Dendritic cell treated with granulocyte-macrophage colony-stimulating factor and Interleukin-4, amounts not matched to agents 40 ng/mL and 50 ng/mL, for 4 days (primary cell): ENCODE data around the gene CYP26B1.

Experiments used
- H3K27ac Mint-ChIP-seq: one replicate; pipeline ENCODE4 v1.8.0; 2022; ENCODE audit warnings: mild to moderate bottlenecking, mixed read lengths
- H3K27me3 Mint-ChIP-seq: one replicate; pipeline ENCODE4 v1.8.0; 2022; ENCODE audit warnings: mild to moderate bottlenecking, mixed read lengths
- H3K36me3 Mint-ChIP-seq: one replicate; pipeline ENCODE4 v1.8.0; 2022; ENCODE audit warnings: low read depth, mixed read lengths
- H3K4me1 Mint-ChIP-seq: one replicate; pipeline ENCODE4 v1.8.0; 2022; ENCODE audit warnings: low read depth, mixed read lengths
- H3K4me3 Mint-ChIP-seq: one replicate; pipeline ENCODE4 v1.8.0; 2022; ENCODE audit warnings: mild to moderate bottlenecking, moderate library complexity, mixed read lengths
- H3K9me3 Mint-ChIP-seq: one replicate; pipeline ENCODE4 v1.8.0; 2022; ENCODE audit warnings: mixed read lengths
- intact Hi-C: fragments of 100-400 bp; cut with micrococcal nuclease; formaldehyde crosslinking; loops from one replicate; pipeline ENCODE4 v1.15.0; 2022

CYP26B1 gene

DNA sequence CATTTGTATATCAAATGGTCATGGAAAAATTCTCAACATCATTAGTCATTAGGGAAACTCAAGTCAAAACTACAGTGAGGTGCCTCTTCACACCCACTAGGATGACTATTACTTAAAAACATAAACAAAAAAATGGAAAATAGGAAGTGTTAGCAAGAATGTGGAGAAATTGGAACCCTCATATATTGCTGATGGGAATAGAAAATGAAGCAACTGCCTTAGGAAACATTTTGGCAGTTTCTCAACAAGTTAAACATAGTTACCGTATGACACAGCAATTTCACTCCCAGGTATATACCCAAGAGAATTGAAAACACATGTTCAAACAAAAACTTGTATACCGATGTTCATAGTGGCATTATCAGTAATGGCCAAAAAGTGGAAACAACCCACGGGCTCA is 18.1 kb upstream of the CYP26B1 start:
- Mint-ChIP-seq H3K4me1 (no peaks in the 10 kb centered on the region), H3K4me3 (no peak overlapping the region), H3K27me3 (peaks cover 22% of the 10 kb centered on the region), H3K9me3 (no peaks in the 10 kb centered on the region), H3K36me3 (no peaks in the 10 kb centered on the region), H3K27ac (no peak overlapping the region)
- intact Hi-C loops, result no loop called here

DNA sequence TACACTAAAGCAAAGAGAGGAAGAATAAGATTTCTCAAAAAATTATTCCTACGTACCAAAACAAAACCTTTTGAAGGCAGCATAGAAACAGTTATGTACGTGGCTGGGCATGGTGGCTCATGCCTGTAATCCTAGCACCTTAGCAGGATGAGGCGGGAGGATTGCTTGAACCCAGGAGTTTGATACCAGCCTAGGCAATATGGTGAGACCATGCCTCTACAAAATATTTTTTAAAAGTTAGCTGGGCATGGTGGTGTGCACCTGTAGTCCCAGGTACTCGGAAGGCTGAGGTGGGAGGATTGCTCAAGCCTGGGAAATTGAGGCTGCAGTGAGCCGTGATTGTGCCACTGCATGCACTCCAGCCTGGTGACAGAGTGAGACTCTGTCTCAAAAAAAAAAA is 14.9 kb upstream of the CYP26B1 start:
- Mint-ChIP-seq H3K36me3 (no peaks in the 10 kb centered on the region), H3K9me3 (no peaks in the 10 kb centered on the region), H3K4me3 (no peak overlapping the region), H3K27me3 (peaks cover 22% of the 10 kb centered on the region), H3K27ac (no peak overlapping the region), H3K4me1 (no peaks in the 10 kb centered on the region)
- intact Hi-C loops, result no loop called here

DNA sequence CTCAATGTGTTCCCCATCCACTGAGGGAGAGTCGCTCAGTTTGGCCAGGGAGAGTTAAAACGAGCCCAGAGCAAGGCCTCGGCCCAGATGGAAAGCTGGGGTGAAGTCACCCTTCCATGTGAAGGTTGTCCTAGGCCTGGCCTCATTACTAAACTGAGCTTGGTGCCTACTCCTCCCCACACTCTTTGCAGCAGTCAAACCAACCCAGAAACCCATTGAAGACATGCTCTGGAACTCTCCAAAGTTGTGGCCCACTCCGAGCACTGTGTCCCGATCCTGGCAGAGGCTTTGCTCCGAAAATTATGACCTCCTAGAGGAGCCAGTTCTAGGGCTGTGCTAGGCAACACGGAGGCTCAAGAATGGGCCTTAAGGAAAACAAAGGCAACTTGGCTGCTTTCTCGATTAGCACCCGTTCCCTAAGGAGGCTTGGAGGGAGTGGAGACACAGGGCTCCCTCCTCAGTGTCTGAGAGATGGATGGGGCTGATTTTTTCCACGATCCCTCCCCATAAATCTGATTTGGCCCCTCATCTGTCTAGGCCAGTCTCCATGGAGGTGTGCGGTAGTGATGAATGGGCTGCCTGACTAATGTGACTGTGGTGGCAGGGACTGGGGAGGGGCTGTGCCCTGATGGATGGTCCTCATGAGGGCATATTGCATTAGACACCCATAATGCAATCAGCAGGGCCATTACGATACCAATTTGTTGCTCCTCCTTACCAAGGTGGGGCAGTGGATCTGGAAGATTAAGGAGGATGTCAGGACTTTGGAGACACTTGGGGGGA is 11.7 kb upstream of the CYP26B1 start:
- no peaks in the 10 kb centered on the region for H3K9me3 Mint-ChIP-seq
- peaks cover 33% of the 10 kb centered on the region for H3K27me3 Mint-ChIP-seq
- H3K36me3 Mint-ChIP-seq, result no peaks in the 10 kb centered on the region
- intact Hi-C loops, result no loop called here
- no peaks in the 10 kb centered on the region for H3K4me1 Mint-ChIP-seq
- H3K27ac Mint-ChIP-seq, result no peak overlapping the region
- H3K4me3 Mint-ChIP-seq, result no peak overlapping the region

DNA sequence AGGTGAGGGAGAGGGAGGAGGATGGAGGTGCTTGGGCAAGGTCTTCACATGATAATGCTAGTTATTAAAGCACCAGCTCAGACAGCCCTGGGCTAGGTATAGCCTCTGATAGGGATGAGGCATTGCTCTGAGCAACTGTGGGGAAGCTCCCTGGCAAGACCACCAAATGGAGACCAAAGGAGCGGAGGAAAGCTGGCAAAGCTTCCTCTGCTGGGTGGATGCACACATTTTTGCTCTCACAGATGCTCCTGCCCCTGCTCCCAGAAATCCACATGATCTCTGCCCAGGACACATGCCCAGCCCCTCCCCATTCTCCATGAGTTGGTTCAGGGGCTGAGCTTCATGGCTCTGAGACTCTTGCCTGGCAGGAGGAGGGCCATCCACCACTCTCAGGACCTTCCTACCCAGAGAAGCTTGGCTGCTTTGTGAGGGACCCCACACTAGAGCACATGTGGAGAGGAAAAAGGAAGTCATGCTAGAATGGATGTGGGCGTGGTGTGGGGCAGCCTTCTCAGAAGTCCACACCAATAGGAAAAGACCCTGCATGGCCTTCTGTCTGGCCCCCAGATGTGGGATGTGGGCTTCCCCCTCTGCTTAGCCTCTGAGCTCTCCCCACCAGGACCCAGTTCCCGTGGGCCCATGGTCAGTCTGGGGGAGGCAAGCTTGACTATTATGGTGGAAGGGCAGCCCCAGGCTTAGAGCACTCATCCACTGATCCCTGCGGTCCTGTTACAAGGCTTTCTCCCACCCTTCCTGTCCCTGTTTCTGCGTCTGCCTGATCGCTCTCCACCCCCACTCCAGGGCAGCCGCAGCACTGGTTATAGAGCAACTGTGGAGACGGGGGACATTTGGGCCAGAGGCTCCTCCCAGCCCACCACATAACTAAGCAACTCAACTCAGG is 10.5 kb upstream of the CYP26B1 start:
- no peaks in the 10 kb centered on the region for H3K4me1 Mint-ChIP-seq
- no peaks in the 10 kb centered on the region for H3K9me3 Mint-ChIP-seq
- no peaks in the 10 kb centered on the region for H3K36me3 Mint-ChIP-seq
- intact Hi-C loops, result no loop called here
- no peak overlapping the region for H3K27ac Mint-ChIP-seq
- H3K27me3 Mint-ChIP-seq, result peaks cover 35% of the 10 kb centered on the region
- no peak overlapping the region for H3K4me3 Mint-ChIP-seq

DNA sequence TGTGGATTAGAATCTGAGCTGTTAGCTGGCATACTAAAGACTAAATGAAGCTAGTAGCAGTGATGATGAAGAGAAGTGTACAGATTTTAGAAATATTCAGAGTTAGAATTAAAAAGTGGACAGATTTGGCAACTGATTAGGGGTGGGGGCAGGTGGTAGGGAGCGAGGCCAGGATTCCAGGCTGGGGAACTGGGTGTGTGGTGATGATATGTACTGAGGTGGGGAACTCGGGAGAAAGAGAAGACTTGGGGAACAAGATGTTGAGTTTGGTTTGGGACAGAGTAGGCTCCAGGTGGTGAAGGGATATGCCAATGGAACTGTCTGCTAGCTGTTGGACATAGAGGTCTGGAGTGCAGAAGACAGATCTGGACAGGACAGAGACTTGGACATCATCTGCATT is 9.2 kb upstream of the CYP26B1 start:
- no peak overlapping the region for H3K27ac Mint-ChIP-seq
- H3K36me3 Mint-ChIP-seq, result no peaks in the 10 kb centered on the region

DNA sequence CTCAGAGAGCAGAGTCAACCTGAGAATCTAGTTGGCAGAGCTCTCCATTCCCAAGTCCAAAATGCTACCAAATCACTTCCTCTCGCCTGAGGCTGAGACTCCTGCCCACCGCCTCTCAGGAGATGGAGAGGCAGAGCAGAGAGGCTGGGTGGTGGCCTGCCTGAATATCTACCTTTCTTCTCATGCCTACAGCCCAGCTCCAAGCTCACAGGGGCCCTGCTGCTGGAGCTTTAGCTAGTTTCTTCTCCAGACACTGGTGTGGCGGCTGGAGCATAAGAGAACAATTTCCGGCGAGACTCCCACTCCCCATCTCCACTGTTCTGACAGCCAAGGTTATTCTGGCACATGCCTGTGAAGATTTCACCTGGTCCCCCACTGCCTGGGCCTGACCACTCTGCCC is 8.1 kb upstream of the CYP26B1 start:
- Mint-ChIP-seq H3K27me3 (peaks cover 42% of the 10 kb centered on the region), H3K4me3 (no peak overlapping the region), H3K4me1 (no peaks in the 10 kb centered on the region), H3K27ac (no peak overlapping the region), H3K9me3 (no peaks in the 10 kb centered on the region), H3K36me3 (no peaks in the 10 kb centered on the region)
- intact Hi-C loops, result no loop called here

More for the DNA sequence above, 9.2 kb upstream of the CYP26B1 start:
- H3K27me3 Mint-ChIP-seq, result peaks cover 37% of the 10 kb centered on the region
- H3K4me1 Mint-ChIP-seq, result no peaks in the 10 kb centered on the region
- intact Hi-C loops, result no loop called here
- no peak overlapping the region for H3K4me3 Mint-ChIP-seq
- H3K9me3 Mint-ChIP-seq, result no peaks in the 10 kb centered on the region

DNA sequence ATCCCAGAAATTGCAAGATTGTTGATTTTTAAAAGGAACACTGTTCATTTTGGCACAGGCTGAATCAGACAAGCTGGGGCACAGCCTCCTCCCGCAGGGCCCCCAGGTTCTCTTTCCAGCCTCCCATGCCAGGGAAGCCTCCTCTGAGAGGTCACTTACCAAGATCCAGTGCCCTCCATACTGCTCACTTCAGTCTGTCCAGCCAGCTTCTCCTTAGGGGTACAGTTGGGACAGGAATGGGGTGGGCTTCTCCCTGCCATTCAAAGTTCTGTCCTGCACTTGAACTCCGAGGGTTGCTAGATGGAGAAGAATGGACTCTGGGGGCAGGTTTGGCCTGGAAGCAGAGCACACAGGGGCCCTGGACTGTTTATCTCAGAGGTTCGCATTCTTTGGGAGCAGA is 7.5 kb upstream of the CYP26B1 start:
- intact Hi-C loops, result no loop called here
- H3K4me1 Mint-ChIP-seq, result peaks cover 3% of the 10 kb centered on the region
- no peak overlapping the region for H3K4me3 Mint-ChIP-seq
- no peak overlapping the region for H3K27ac Mint-ChIP-seq
- no peaks in the 10 kb centered on the region for H3K9me3 Mint-ChIP-seq
- H3K27me3 Mint-ChIP-seq, result peaks cover 44% of the 10 kb centered on the region
- H3K36me3 Mint-ChIP-seq, result no peaks in the 10 kb centered on the region

DNA sequence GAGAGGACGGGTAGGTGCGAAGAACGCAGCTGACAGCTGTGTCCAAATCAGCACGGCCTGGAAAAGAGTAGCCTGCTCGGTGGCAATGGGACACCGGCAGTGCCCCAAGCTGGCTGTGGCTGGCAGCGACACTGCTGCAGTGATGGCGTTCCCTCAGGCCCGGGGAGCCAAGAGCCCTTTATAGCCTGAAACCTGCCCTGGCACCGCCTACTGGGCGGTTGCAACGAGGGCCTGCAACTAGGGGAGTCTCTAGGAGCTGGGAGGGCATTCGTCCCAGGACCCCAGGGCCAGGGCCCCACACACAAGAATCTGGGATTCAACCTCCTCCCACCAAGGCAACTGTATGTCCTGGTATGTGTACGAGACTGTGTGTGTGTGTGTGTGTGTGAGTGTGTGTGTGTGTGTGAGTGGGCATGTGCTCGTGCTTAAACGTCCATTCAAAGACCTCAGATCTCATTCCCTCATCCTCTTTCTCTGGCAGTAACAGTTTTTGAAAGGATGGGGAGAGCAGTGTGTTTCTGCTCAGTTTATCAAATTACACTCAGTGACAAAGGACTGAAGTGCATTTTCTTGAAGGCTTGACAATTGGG is 6.8 kb upstream of the CYP26B1 start:
- Mint-ChIP-seq H3K36me3 (no peaks in the 10 kb centered on the region), H3K4me1 (peaks cover 10% of the 10 kb centered on the region), H3K4me3 (no peak overlapping the region), H3K9me3 (no peaks in the 10 kb centered on the region), H3K27ac (no peak overlapping the region), H3K27me3 (peaks cover 50% of the 10 kb centered on the region)
- intact Hi-C loops, result no loop called here

DNA sequence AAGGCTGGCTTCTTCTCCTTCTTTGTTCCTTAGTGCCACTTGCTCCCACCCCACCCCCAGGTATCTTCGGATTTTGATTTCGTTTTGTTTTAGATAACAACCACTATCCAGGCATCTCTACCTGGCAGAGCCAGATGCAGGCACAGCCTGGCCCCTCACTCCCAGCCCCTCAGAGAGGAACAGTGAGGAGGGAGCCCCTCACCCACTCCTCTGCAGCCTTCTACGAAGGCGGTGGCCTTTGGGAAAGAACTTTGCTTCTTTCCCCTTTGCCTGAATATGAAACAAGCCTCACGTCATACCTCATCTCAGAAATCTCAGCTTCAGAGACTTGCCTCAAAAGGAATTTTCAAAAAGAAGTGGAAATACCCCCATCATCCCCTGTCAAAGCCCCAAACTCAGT is 6.3 kb upstream of the CYP26B1 start:
- no peaks in the 10 kb centered on the region for H3K9me3 Mint-ChIP-seq
- H3K27me3 Mint-ChIP-seq, result peaks cover 56% of the 10 kb centered on the region
- H3K4me1 Mint-ChIP-seq, result peaks cover 15% of the 10 kb centered on the region
- intact Hi-C loops, result no loop called here
- H3K4me3 Mint-ChIP-seq, result no peak overlapping the region
- no peaks in the 10 kb centered on the region for H3K36me3 Mint-ChIP-seq
- H3K27ac Mint-ChIP-seq, result no peak overlapping the region

DNA sequence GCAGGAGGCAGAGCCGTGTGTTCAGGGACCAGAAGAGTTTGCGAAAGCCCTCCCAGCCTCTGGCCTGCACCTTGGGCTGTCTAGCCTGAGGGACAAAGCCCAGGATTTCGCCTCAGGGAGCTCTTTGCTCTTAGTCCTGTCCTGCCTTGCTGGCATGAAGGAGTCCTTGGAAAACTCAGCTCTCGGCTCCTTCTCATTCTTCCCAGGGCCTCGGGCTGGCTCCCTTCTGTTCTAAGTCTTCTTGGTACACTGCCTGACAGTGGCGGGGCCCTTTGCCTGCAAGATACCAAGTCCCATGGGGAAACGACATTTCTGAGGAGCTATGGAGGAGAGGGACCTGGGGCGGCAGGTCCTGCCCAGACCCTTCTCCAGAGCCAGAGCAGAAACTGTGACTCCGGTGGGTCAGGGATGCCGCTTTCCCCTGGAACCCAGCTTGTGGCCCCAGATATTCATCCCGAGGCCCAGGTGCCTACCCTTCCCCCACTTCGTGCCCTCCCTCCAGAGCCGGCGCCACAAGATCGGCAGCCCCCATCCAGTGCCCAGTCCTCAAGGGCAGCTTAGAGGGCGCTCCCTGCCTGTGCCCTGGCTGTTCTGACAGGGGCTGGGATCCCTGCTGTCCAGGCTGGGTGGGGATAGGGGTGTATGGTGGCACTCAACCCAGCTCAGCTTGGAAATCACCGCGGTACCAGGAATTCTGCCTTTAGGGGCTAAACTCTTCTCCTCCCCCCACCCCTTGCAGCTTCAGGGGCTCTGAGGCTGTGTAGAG is 5.5 kb upstream of the CYP26B1 start:
- Mint-ChIP-seq H3K27me3 (peaks cover 59% of the 10 kb centered on the region), H3K27ac (no peak overlapping the region), H3K4me3 (no peak overlapping the region), H3K36me3 (no peaks in the 10 kb centered on the region), H3K9me3 (no peaks in the 10 kb centered on the region), H3K4me1 (peaks cover 21% of the 10 kb centered on the region)
- intact Hi-C loops, result no loop called here

DNA sequence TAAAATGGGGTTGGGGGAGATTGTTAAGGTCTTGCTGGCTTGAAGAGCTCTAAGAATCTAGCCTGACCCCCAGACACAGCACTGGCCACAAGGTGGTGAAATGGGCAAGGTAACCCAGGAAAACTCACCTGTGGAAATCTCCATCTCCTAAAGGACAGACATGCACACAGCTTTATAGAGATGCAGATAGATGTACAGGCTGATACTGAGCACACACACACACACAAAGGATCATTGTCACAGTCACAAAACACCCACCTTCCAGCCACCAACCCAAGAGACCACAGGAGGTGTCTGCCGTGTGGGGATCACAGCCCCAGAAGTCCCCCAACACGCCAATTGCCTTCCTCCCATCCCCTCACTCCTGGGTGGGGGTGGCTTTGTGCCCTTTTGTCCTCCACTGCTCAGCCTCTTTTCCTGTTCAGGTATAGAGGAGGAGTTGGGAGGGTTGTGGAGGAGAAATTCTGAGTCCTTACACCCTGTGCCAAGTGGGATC is 3.2 kb upstream of the CYP26B1 start:
- intact Hi-C loops, result loop anchor here (1.0 kb wide), 1 partner anchor 227 kb away; no protein-coding TSS in a partner anchor
- H3K36me3 Mint-ChIP-seq, result no peaks in the 10 kb centered on the region

DNA sequence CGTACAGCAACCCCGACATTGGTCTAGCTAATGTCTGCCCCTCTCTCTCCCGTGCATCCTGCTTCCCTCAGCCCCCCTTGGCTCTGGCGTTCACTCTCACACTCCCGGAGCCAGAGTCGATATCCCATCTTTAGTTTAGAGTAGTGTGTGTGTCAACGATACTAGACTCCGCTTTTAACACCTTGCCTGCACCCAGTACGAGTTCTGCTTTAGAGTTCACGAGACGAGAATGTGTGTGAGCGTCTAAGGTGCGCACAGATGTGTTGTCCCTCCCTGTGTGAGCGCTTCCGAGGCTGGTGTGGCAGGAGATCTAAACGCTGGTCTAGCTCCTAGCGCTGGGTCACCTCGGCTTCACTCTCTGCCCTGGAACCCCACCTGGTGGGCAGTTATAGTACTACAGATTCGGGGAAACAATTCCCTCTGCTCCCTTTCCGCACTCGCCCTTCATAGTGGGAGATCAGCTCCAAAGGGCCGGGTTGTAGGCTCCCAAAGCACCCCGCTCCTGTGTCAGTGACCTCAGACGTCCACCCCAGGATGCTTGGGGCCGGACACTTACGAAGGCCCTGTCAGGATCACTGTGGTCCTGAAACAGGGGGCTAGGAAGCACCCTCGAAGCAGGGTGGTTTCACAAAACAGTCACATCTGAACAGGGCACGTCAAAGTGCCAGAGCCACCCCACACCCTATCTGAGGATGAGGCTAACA is 2.6 kb upstream of the CYP26B1 start:
- Mint-ChIP-seq H3K27ac (no peak overlapping the region), H3K4me3 (no peak overlapping the region), H3K4me1 (peaks cover 37% of the 10 kb centered on the region), H3K9me3 (no peaks in the 10 kb centered on the region), H3K36me3 (no peaks in the 10 kb centered on the region), H3K27me3 (peaks cover 74% of the 10 kb centered on the region)
- intact Hi-C loops, result loop anchor here (1.0 kb wide), 1 partner anchor 226 kb away; no protein-coding TSS in a partner anchor

More for the DNA sequence above, 3.2 kb upstream of the CYP26B1 start:
- Mint-ChIP-seq H3K4me1 (peaks cover 31% of the 10 kb centered on the region), H3K27ac (no peak overlapping the region), H3K4me3 (no peak overlapping the region), H3K27me3 (peaks cover 73% of the 10 kb centered on the region), H3K9me3 (no peaks in the 10 kb centered on the region)
